ENCODE measurements around the gene RNASE7. TPM values are rescaled to one million over a fixed set of nuclear protein-coding genes. Genes with fewer than 3 reads are reported as not detected.

RNASE7 gene
- total RNA-seq, 1 experiment from 2014 or later, result not detected

DNA sequence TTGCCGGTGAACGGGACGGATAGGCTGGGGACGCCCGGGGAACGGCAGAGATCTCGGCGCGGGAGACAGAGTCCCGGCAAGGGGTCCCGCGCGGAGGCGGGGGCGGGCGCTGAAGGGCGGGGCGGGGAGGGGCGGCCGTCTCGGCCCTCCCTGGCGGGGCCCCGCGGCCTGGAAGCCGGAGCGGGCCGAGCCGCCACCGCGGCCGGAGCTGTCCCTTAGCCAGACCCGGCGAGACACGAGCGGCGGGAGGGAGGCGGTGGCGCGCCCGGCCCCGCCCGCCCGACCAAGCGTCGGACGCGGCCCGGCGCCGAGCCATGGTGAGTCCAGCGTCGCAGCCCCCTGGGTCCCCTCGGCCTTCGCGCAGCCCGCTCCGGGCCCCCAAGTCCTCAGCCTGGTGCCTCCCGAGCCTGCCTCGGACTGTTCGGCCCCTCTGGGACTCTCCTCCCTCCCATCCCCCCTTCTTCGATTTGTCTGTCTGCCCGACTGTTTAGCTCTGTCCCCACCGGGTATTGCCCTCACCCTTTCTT, 28.0 kb downstream of the RNASE7 start, which contains the start of gene ARHGEF40:
TSS of gene ARHGEF40 (plus strand) at position 222 of the 527 bp plus-strand sequence. CDS start at position 315, 93 bp downstream.
- no peak within 1 kb of the TSS; the same call in 1 of the 2 replicates for H3K9ac ChIP-seq (ENCODE audit: low read length)
- H3K4me3 ChIP-seq (ENCODE audit: low read length), result peak within 1 kb of the TSS; percentile 72
- no TSS peak for BruUV-seq (replicated peaks)
- intact Hi-C loops (cut with micrococcal nuclease), result no loop called here
- POLR2A ChIA-PET (ENCODE audit: unreplicated experiment), result no interaction called here
- H3K27ac ChIP-seq (ENCODE audit: low read length), result no peak within 1 kb of the TSS
- H3K27me3 ChIP-seq (ENCODE audit: low read length), result peaks cover 52% of the 10 kb centered on the region
- no peaks in the 10 kb centered on the region for H3K79me2 ChIP-seq (ENCODE audit: low read length)
- H3K9me2 ChIP-seq (replicated peaks; ENCODE audit: low read length), result no peaks in the 10 kb centered on the region
- no peaks in the 10 kb centered on the region for H4K20me1 ChIP-seq (ENCODE audit: low read length)
- TF ChIP-seq CTCF (conservative IDR thresholded peaks at IDR 0.05; ENCODE audit: low read depth, low read length) (no peak), EZH2 (IDR thresholded peaks at IDR 0.05; ENCODE audit: low read length, unreplicated experiment) (no peak), EZH2phosphoT487 (IDR thresholded peaks at IDR 0.05; ENCODE audit: borderline replicate concordance, low read length) (no peak)
- no peaks in the 10 kb centered on the region for H3F3A ChIP-seq (ENCODE audit: low read length, unreplicated experiment)
- CTCF ChIA-PET, result interaction anchor here (1.0 to 1.1 kb wide), 2 partner anchors 23 to 34 kb away, joined by 3 to 4 read pairs; no protein-coding TSS in a partner anchor
- peak; percentile 57 for ATAC-seq
- H3K4me2 ChIP-seq (ENCODE audit: low read length), result peak within 1 kb of the TSS; percentile 93
- H3K9me3 ChIP-seq (ENCODE audit: low read length), result no peaks in the 10 kb centered on the region
- peak within 1 kb of the TSS; percentile 73 for H2AFZ ChIP-seq (ENCODE audit: low read length)
- DNase-seq, result peak; percentile 30
- H3K36me3 ChIP-seq (ENCODE audit: low read depth, low read length), result no peaks in the 10 kb centered on the region
- peaks cover 6% of the 10 kb centered on the region; the same call in 1 of the 2 replicates for H3K4me1 ChIP-seq (ENCODE audit: insufficient read depth, low read length)

DNA sequence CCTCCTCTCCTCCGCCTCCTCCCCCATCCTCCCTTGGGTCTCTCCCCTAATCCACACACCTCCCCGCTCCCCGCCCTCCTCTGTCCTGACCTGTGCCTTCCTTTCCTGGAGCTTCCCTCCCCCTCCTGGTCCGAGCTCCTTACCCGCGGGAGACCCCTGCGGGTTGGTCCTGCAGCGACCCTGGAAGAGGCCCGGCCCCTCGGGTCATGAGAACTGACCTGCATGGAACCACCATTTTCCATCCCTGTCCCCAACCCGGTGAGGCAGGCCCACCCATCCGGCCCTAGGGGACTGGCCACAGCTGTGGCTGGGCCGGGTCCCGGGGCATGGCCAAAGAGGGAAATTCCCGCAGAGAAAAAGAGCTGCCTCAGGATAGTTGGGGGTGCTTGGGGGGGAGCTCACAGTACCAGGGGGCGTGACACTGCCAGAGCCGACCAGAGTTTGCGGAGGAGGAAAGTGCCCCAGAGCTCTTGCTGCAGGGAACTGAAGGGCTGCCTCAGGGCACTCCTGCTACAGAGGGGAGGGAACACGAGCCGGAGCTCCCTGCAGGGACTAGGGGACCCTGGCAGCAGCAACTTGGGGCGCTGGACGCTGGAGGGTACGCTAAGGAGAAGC, 28.6 kb downstream of the RNASE7 start:
- Histone ChIP-seq H3K9me3 (ENCODE audit: low read length) (no peaks in the 10 kb centered on the region), H4K20me1 (ENCODE audit: low read length) (no peaks in the 10 kb centered on the region), H3K27me3 (ENCODE audit: low read length) (peaks cover 48% of the 10 kb centered on the region), H3K9me2 (replicated peaks; ENCODE audit: low read length) (no peaks in the 10 kb centered on the region), H3K4me2 (ENCODE audit: low read length) (peak overlapping the region; percentile 93), H3K79me2 (ENCODE audit: low read length) (no peaks in the 10 kb centered on the region), H3K9ac (ENCODE audit: low read length) (no peak overlapping the region; the same call in 1 of the 2 replicates), H2AFZ (ENCODE audit: low read length) (peak overlapping the region; percentile 73), H3K4me1 (ENCODE audit: insufficient read depth, low read length) (peaks cover 6% of the 10 kb centered on the region; the same call in 1 of the 2 replicates), H3K4me3 (ENCODE audit: low read length) (peak overlapping the region; percentile 72), H3F3A (ENCODE audit: low read length, unreplicated experiment) (no peaks in the 10 kb centered on the region), H3K36me3 (ENCODE audit: low read depth, low read length) (no peaks in the 10 kb centered on the region), H3K27ac (ENCODE audit: low read length) (no peak overlapping the region)
- ATAC-seq (peak; percentile 15), DNase-seq (no peak)
- CTCF ChIA-PET, result interaction anchor here (1.0 to 1.1 kb wide), 2 partner anchors 22 to 34 kb away, joined by 3 to 4 read pairs; no protein-coding TSS in a partner anchor
- BruUV-seq (replicated peaks), result no TSS peak
- POLR2A ChIA-PET (ENCODE audit: unreplicated experiment), result no interaction called here
- TF ChIP-seq EZH2 (IDR thresholded peaks at IDR 0.05; ENCODE audit: low read length, unreplicated experiment), result no peak
- TF ChIP-seq CTCF (conservative IDR thresholded peaks at IDR 0.05; ENCODE audit: low read depth, low read length), result no peak
- TF ChIP-seq EZH2phosphoT487 (IDR thresholded peaks at IDR 0.05; ENCODE audit: borderline replicate concordance, low read length), result no peak
- intact Hi-C loops (cut with micrococcal nuclease), result no loop called here
